OCI-LY3 (cell line): ENCODE data around the gene IRF2BP1.

Experiments
- H2AFZ ChIP-seq: fragments of 200-600, 300-600 bp; shearing (Covaris generic); 2 replicates; pipeline ENCODE4 v1.6.0; 2014; ENCODE audit warnings: antibody characterized with exemption, low read depth, low read length
- H3K27ac ChIP-seq: fragments of 200-600, 300-600 bp; sonication (generic); 2 replicates; pipeline ENCODE4 v1.5.1; 2014; ENCODE audit warnings: mild to moderate bottlenecking, low read length, moderate library complexity, mixed read lengths
- H3K27me3 ChIP-seq: fragments of 200-600, 300-600 bp; sonication (generic); 2 replicates; pipeline ENCODE4 v1.6.1; 2014; ENCODE audit warnings: low read depth, low read length, mixed read lengths
- H3K36me3 ChIP-seq: fragments of 200-600, 300-600 bp; sonication (generic); replicated peaks from 2 replicates; pipeline ENCODE3; 2014; ENCODE audit warnings: low read depth, low read length, mixed read lengths
- H3K4me1 ChIP-seq: fragments of 300-600, 200-600 bp; sonication (generic); 2 replicates; pipeline ENCODE4 v1.6.1; 2014; ENCODE audit warnings: low read length, mixed read lengths
- H3K4me2 ChIP-seq: fragments of 200-600, 300-600 bp; sonication (generic); 2 replicates; pipeline ENCODE4 v1.6.1; 2014; ENCODE audit warnings: low read length, mixed read lengths
- H3K4me3 ChIP-seq: fragments of 300-600, 200-600 bp; sonication (generic); 2 replicates; pipeline ENCODE4 v1.5.1; 2014; ENCODE audit warnings: antibody characterized with exemption, mild to moderate bottlenecking, low read length, moderate library complexity
- H3K79me2 ChIP-seq: fragments of 300-600, 200-600 bp; shearing (Covaris generic); 2 replicates; pipeline ENCODE4 v1.6.1; 2014; ENCODE audit warnings: mild to moderate bottlenecking, low read length, mixed read lengths
- H3K9ac ChIP-seq: fragments of 300-600, 200-600 bp; shearing (Covaris generic); 2 replicates; pipeline ENCODE4 v1.6.0; 2014; ENCODE audit warnings: mild to moderate bottlenecking, low read length, moderate library complexity
- H3K9me3 ChIP-seq: fragments of 200-600, 300-600 bp; shearing (Covaris generic); 2 replicates; pipeline ENCODE4 v1.6.1; 2014; ENCODE audit warnings: low read length, mixed read lengths; ENCODE audit not compliant: insufficient read depth
- H4K20me1 ChIP-seq: fragments of 200-600, 300-600 bp; sonication (generic); 2 replicates; pipeline ENCODE4 v1.6.1; 2016; ENCODE audit warnings: low read length, mixed read lengths; ENCODE audit not compliant: insufficient read depth
- EZH2phosphoT487 ChIP-seq: fragments of 200-600 bp; shearing (Covaris generic); IDR thresholded peaks from 2 replicates; pipeline ENCODE4 v1.6.1; 2018; ENCODE audit warnings: antibody characterized with exemption, mixed run types, low read depth
- TF ChIP-seq, protein P1 (sequence below): fragments of 200-600, 300-600 bp; sonication (generic); IDR thresholded peaks from 2 replicates; pipeline ENCODE4 v1.5.1; 2014; ENCODE audit warnings: antibody characterized with exemption, low read length, low read depth

The IRF2BP1 gene

DNA sequence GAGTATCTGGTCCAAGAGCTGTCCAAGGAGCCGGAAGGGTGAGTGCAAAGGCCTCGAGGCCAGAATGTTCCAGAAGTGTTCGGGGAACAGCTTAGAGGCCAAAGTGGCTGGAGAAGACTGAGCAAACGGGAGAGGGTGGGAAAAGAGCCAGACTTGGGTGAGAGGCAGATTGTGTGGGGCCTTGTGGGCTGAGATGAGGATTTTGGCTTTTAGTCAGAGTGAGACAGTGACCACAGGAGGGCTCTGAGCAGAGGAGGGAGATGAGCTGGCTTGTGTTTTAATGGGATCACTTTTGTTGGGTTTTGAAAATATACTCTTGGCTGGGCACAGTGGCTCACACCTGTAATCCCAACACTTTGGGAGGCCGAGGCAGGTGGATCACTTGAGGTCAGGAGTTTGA lies 23.0 kb upstream of the IRF2BP1 start:
- Histone ChIP-seq H3K4me2 (no peak overlapping the region), H3K4me3 (no peak overlapping the region), H3K9ac (no peak overlapping the region), H2AFZ (no peak overlapping the region), H4K20me1 (no peaks in the 10 kb centered on the region), H3K27ac (no peak overlapping the region), H3K79me2 (no peaks in the 10 kb centered on the region), H3K9me3 (no peaks in the 10 kb centered on the region), H3K4me1 (no peaks in the 10 kb centered on the region), H3K36me3 (no peaks in the 10 kb centered on the region), H3K27me3 (no peaks in the 10 kb centered on the region)
- TF ChIP-seq EZH2phosphoT487 = no peak
- TF ChIP-seq, protein P1, sequence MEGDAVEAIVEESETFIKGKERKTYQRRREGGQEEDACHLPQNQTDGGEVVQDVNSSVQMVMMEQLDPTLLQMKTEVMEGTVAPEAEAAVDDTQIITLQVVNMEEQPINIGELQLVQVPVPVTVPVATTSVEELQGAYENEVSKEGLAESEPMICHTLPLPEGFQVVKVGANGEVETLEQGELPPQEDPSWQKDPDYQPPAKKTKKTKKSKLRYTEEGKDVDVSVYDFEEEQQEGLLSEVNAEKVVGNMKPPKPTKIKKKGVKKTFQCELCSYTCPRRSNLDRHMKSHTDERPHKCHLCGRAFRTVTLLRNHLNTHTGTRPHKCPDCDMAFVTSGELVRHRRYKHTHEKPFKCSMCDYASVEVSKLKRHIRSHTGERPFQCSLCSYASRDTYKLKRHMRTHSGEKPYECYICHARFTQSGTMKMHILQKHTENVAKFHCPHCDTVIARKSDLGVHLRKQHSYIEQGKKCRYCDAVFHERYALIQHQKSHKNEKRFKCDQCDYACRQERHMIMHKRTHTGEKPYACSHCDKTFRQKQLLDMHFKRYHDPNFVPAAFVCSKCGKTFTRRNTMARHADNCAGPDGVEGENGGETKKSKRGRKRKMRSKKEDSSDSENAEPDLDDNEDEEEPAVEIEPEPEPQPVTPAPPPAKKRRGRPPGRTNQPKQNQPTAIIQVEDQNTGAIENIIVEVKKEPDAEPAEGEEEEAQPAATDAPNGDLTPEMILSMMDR = no peak

DNA sequence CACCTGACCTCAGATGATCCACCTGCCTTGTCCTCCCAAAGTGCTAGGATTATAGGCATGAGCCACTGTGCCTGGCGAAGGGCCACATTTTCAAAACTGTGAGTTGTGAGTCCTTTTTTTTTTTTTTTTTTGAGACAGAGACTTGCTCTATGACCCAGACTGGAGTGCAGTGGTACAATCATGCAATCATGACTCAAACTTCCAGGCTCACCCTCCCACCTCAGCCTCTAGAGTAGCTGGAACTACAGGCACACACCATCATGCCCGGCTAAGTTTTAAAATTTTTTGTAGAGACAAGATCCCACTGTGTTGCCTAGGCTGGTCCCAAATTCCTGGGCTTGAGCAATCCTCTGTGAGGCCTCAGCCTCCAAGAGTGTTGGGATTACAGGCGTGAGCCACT lies 20.3 kb upstream of the IRF2BP1 start:
- H3K36me3 ChIP-seq = no peaks in the 10 kb centered on the region
- peaks cover 5% of the 10 kb centered on the region; the same call in 1 of the 2 replicates for H3K4me1 ChIP-seq
- TF ChIP-seq, protein P1 = no peak
- no peak for TF ChIP-seq EZH2phosphoT487
- no peaks in the 10 kb centered on the region for H3K27me3 ChIP-seq
- H3K9me3 ChIP-seq = no peaks in the 10 kb centered on the region
- H3K9ac ChIP-seq = no peak overlapping the region
- H3K79me2 ChIP-seq = peaks cover 9% of the 10 kb centered on the region
- H3K4me3 ChIP-seq = no peak overlapping the region
- no peaks in the 10 kb centered on the region for H4K20me1 ChIP-seq
- H2AFZ ChIP-seq = no peak overlapping the region
- no peak overlapping the region for H3K4me2 ChIP-seq
- no peak overlapping the region for H3K27ac ChIP-seq

GRCh38 chr19:45905011-45905410 lies 19.1 kb upstream of the IRF2BP1 start:
- no peak overlapping the region for H3K4me2 ChIP-seq
- H3K9me3 ChIP-seq = no peaks in the 10 kb centered on the region
- H3K79me2 ChIP-seq = peaks cover 14% of the 10 kb centered on the region
- TF ChIP-seq, protein P1 = no peak
- TF ChIP-seq EZH2phosphoT487 = no peak
- no peaks in the 10 kb centered on the region for H3K27me3 ChIP-seq
- peaks cover 5% of the 10 kb centered on the region; the same call in 1 of the 2 replicates for H3K4me1 ChIP-seq
- no peak overlapping the region for H3K9ac ChIP-seq
- H3K36me3 ChIP-seq = peaks cover 9% of the 10 kb centered on the region
- no peak overlapping the region for H3K4me3 ChIP-seq
- no peak overlapping the region for H2AFZ ChIP-seq
- H4K20me1 ChIP-seq = no peaks in the 10 kb centered on the region
- no peak overlapping the region for H3K27ac ChIP-seq

DNA sequence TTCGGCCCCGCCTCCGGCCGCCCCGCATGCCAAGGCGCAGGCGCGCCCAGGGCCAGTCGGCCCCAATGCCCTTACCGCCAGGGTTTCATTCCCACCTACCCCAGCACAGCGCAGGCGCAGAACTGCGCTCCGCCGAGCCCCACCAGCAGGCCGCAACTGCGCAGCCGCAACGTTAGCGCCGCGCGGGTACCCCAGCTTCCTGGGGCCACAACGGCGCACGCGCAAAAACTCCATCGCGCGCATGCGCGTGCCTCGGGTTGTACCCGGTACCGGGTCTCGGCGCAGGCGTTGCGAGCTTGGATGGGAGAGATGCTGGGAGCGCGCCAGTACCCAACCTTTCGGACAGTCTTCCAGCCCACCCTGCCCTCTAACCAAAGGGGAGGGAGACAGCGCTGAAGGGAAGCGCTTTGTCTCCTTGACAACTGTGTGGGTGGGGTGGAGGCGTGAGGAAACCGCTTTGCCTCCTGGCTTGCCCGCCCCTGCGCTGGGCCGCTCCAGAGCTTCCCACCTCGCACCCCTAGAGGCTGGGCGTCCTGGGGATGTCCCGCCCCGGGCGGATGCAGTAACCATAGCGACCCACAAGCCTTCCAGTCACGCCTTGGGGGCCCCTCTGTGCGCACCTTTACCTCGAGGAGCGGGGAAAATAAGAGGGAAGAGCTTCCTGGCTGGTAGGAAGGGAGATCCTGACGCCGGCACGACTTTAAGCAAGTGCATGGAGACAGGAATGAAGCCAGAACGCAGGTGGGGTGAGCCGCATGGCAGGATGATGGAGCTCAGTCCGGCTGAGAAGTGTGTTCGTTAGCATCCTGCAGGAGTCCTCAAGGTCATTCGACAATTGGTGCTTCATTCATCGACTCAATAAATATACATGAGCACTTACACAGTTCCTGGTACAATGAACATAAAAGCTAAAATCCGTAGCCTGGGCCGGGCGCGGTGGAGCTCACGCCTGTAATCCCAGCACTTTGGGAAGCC lies 17.0 kb upstream of the IRF2BP1 start:
- Histone ChIP-seq H3K4me2 (peak overlapping the region; percentile 98), H3K9ac (peak overlapping the region; percentile 90), H3K79me2 (peaks cover 14% of the 10 kb centered on the region), H3K4me3 (peak overlapping the region; percentile 90), H3K4me1 (peaks cover 5% of the 10 kb centered on the region; the same call in 1 of the 2 replicates), H3K27me3 (no peaks in the 10 kb centered on the region), H3K36me3 (peaks cover 20% of the 10 kb centered on the region), H3K9me3 (no peaks in the 10 kb centered on the region), H3K27ac (peak overlapping the region; percentile 61), H4K20me1 (no peaks in the 10 kb centered on the region), H2AFZ (peak overlapping the region; percentile 55)
- TF ChIP-seq, protein P1 = no peak
- TF ChIP-seq EZH2phosphoT487 = no peak
